Upper lobe of left lung (tissue), 6 donors: ENCODE results near the gene TNFRSF9. TPM values are rescaled to one million over a fixed set of nuclear protein-coding genes. Genes with fewer than 3 reads are reported as not detected.
"Not testable (repeated sequence)": the region's sequence is repeated elsewhere in the genome, so short reads cannot be mapped to it uniquely, and the experiment has no call there.

ENCODE experiments used
- ATAC-seq, 2 donors: fragments of 200-7000 bp; cut with Tn5 transposase; one replicate each; pipeline ENCODE4 v1.9.1; 2022; ENCODE audit warnings: mild to moderate bottlenecking in 2 of 2, moderate library complexity in 2 of 2; ENCODE audit not compliant: low FRiP score in 2 of 2
- DNase-seq, 2 donors: peaks; one replicate each; pipeline ENCODE4 v3.0.0-alpha.2; 2019 to 2020
- H3K27ac ChIP-seq, 4 donors: fragments of 200-600 bp; sonication (generic); one replicate each; pipeline ENCODE4 v1.5.1; 2016 to 2019
- H3K27me3 ChIP-seq, 4 donors: fragments of 200-600 bp; sonication (generic); one replicate each; pipeline ENCODE4 v1.5.1; 2017 to 2019
- H3K36me3 ChIP-seq, 4 donors: fragments of 200-600 bp; sonication (generic); one replicate each; pipeline ENCODE4 v1.5.1; 2016 to 2019
- H3K4me1 ChIP-seq, 4 donors: fragments of 200-600 bp; sonication (generic); one replicate each; pipeline ENCODE4 v1.5.1; 2018 to 2019
- H3K4me3 ChIP-seq, 4 donors: fragments of 200-600 bp; sonication (generic); one replicate each; pipeline ENCODE4 v1.5.1; 2017 to 2019; ENCODE audit warnings: mild to moderate bottlenecking in 2 of 4, moderate library complexity in 1 of 4
- H3K9me3 ChIP-seq, 4 donors: fragments of 200-600 bp; sonication (generic); one replicate each; pipeline ENCODE4 v1.5.1; 2018 to 2019
- CTCF ChIP-seq, 6 experiments: fragments of 450-650 bp in 4 of 6; fragments of 200-600 bp in 2 of 6; sonication (generic) in 2 of 6; IDR thresholded peaks; one replicate each; pipeline ENCODE4 v1.5.1; 2016 to 2019; ENCODE audit warnings: antibody characterized with exemption in 6 of 6
- EP300 ChIP-seq, 4 donors: sonication (generic); formaldehyde crosslinking; IDR thresholded peaks; one replicate each; pipeline ENCODE4 v1.5.1; 2017; ENCODE audit warnings: antibody characterized with exemption in 4 of 4, control low read depth in 2 of 4
- POLR2A ChIP-seq, 4 donors: fragments of 450-650 bp; IDR thresholded peaks; one replicate each; pipeline ENCODE4 v1.5.1; 2016 to 2017; ENCODE audit warnings: antibody characterized with exemption in 4 of 4, mild to moderate bottlenecking in 2 of 4
- POLR2AphosphoS5 ChIP-seq, 2 donors: sonication (generic); formaldehyde crosslinking; IDR thresholded peaks; one replicate each; pipeline ENCODE4 v1.5.1; 2017; ENCODE audit warnings: antibody characterized with exemption in 2 of 2
- WGBS, 2 donors: methylation state at CpG; one replicate each; pipeline ENCODE4 v1.1.5; 2017 to 2018; 5-methylcytosine and 5-hydroxymethylcytosine counted together
- total RNA-seq, 6 donors: library from RNA; depleted of rRNA in 4 of 6; stranded (reverse); fragments of >200 nt in 4 of 6; gene quantifications; one replicate each; pipeline versions ENCODE4 v1.1.0 to v1.2.1, GENCODE V29; 2016 to 2021
- donor health status: DM: no; HTN: no; CAD: no; lungs with moderate emphysema.
- donor health status: DM: no; HTN: yes; CAD: no; lungs with severe emphysema.

TNFRSF9 gene
- total RNA-seq, 6 donors from 2014 or later, result 0.11 to 1.5 (median 0.61) TPM; not detected in 1

DNA sequence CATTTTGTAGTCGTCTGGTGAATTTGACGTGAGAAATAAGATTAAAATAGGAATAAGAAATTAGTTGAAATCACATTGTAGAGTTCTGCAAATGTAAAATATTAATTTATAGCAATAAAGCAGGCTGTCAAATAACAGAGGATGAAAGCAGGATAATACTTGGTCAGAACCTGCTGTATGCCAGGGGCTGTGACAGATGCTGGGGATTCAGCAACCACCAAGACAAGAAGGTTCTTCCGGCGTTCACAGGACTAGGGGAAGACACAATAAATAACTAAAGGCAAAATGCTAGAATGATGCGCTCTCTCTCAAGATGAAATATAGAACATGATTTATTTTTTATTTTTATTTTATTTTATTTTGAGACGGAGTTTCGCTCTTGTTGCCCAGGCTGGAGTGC lies 14.0 kb upstream of the TNFRSF9 start:
- Histone ChIP-seq H3K4me3 (peak overlapping the region in 3 of 4 donors; percentile 51 to 58 (median 57)), H3K4me1 (peaks cover 0 to 8% (median 0%) of the 10 kb centered on the region in 4 donors), H3K36me3 (no peaks in the 10 kb centered on the region), H3K27me3 (no peaks in the 10 kb centered on the region), H3K27ac (peak overlapping the region; percentile 84 to 92 (median 86)), H3K9me3 (no peaks in the 10 kb centered on the region)
- ATAC-seq (no peak), DNase-seq (no peak)
- 75 to 77% methylated on average over 7 of the region's 7 CpGs for WGBS, 2 donors
- TF ChIP-seq CTCF (IDR thresholded peaks at IDR 0.05) (no peak), EP300 (IDR thresholded peaks at IDR 0.05) (no peak), POLR2A (IDR thresholded peaks at IDR 0.05) (no peak), POLR2AphosphoS5 (IDR thresholded peaks at IDR 0.05) (no peak)

DNA sequence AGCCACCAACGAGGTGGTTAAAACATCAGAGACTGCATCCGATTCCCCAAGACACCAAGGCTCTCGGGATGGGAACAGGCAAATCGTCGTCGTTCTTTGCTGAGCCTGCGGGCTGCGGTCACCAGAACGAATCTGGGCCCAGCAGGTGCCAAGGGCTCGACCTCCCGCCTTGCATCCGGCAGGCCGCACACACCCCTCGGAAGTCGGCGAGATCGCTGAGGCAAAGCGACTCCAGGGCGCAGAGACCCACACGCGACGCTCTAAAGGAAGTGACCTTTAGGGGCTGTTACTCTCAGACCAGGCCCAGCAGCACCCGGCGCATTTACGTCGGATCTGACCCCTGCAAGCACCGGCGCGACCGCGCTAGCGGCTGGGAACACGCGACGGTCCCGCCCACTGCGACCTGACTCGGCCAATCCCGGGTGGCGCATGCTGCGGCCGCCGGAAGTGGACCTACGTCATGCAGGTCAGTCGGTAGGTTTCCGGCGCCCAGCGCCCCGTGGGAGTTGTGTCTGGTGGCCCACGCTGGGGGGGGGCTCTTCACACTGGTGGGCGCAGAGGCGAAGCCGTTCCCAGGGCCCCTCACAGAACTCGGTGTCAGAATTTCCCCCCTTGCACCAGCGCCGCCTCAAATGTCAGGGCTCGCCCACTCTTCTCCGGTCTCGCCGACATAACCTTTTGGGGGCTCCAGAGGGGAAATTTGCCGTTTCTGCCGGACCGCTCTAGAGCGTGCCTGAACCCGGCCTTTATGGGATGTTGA lies 13.4 kb upstream of the TNFRSF9 start:
- no peaks in the 10 kb centered on the region for H3K27me3 ChIP-seq
- peaks cover 0 to 8% (median 0%) of the 10 kb centered on the region in 4 donors for H3K4me1 ChIP-seq
- DNase-seq (peak; percentile 98), ATAC-seq (peak; percentile 99 to 100)
- H3K4me3 ChIP-seq, result peak overlapping the region; percentile 47 to 58 (median 54)
- WGBS, 2 donors, result 4 to 9% methylated on average over 15 to 44 of the region's 65 CpGs
- peak overlapping the region; percentile 84 to 92 (median 86) for H3K27ac ChIP-seq
- TF ChIP-seq POLR2AphosphoS5 (IDR thresholded peaks at IDR 0.05) (peak; percentile 89 to 92), POLR2A (IDR thresholded peaks at IDR 0.05) (peak in 3 of 4 donors; percentile 63 to 92 (median 66)), CTCF (IDR thresholded peaks at IDR 0.05) (peak in 4 of 6 experiments; percentile 11 to 22 (median 14)), EP300 (IDR thresholded peaks at IDR 0.05) (no peak)
- no peaks in the 10 kb centered on the region for H3K9me3 ChIP-seq
- H3K36me3 ChIP-seq, result no peaks in the 10 kb centered on the region

DNA sequence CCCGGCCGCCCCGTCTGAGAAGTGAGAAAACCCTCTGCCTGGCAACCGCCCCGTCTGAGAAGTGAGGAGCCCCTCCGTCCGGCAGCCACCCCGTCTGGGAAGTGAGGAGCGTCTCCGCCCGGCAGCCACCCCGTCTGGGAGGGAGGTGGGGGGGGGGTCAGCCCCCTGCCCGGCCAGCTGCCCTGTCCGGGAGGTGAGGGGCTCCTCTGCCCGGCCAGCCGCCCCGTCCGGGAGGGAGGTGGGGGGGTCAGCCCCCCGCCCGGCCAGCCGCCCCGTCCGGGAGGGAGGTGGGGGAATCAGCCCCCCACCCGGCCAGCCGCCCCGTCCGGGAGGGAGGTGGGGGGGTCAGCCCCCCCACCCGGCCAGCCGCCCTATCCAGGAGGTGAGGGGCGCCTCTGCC lies 12.2 kb upstream of the TNFRSF9 start:
- no CpG with 5 or more reads among the region's 30 CpGs for WGBS, 2 donors
- H3K27me3 ChIP-seq, H3K36me3 ChIP-seq, H3K4me1 ChIP-seq, H3K4me3 ChIP-seq, H3K27ac ChIP-seq, ATAC-seq, H3K9me3 ChIP-seq: not testable (repeated sequence)
- peak in 1 of 2 donors; percentile 54 for DNase-seq

DNA sequence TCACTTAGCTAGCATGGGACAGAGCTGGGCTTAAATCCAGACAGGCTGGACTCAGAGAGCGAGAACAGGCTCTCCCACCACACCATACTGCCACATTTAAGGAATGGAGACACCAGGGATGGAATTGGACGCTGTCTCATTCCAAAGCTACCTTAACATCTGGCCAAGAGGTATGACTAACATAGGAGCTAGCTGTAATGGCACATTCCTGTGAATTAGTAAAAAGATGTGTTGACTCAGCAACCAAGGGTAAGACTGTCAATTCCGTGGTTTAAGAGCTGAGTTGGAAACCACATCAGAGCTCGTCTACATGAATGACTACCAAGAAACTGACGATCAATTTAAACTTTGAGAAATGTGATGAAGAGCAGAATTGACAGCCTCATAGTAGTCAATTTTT lies 8.3 kb upstream of the TNFRSF9 start:
- H3K4me3 ChIP-seq, result no peak overlapping the region
- H3K9me3 ChIP-seq, result no peaks in the 10 kb centered on the region
- DNase-seq, result no peak
- H3K4me1 ChIP-seq, result no peaks in the 10 kb centered on the region
- no peak for ATAC-seq
- no peaks in the 10 kb centered on the region for H3K36me3 ChIP-seq
- TF ChIP-seq EP300 (IDR thresholded peaks at IDR 0.05) (no peak), POLR2A (IDR thresholded peaks at IDR 0.05) (no peak), CTCF (IDR thresholded peaks at IDR 0.05) (no peak), POLR2AphosphoS5 (IDR thresholded peaks at IDR 0.05) (no peak)
- WGBS, 2 donors, result 70 to 83% methylated on average over 5 of the region's 5 CpGs
- H3K27ac ChIP-seq, result no peak overlapping the region
- no peaks in the 10 kb centered on the region for H3K27me3 ChIP-seq

- DNase-seq, result no peak
- peak in 1 of 2 donors; percentile 16 for ATAC-seq
- Histone ChIP-seq H3K4me3 (no peak overlapping the region), H3K27ac (peak overlapping the region in 3 of 4 donors; percentile 69 to 81 (median 78)), H3K9me3 (no peaks in the 10 kb centered on the region), H3K27me3 (no peaks in the 10 kb centered on the region), H3K36me3 (no peaks in the 10 kb centered on the region), H3K4me1 (peaks cover 15 to 30% (median 23%) of the 10 kb centered on the region in 4 donors)
- 41 to 57% methylated on average over 2 of the region's 2 CpGs for WGBS, 2 donors
- TF ChIP-seq CTCF (IDR thresholded peaks at IDR 0.05) (no peak), POLR2A (IDR thresholded peaks at IDR 0.05) (no peak)
These were observed 2.6 kb upstream of the TNFRSF9 start for GRCh38 chr1:7943251-7943650.
